Stimulated activated CD4-positive, alpha-beta T cell treated with anti-CD3 and anti-CD28 coated beads, TNF-alpha, amount 100 ng/mL, for 1 hour (primary cell): Measurements from ENCODE around the gene OGDH.

ENCODE experiments used
- DNase-seq, 3 donors: peaks; one replicate each; pipeline ENCODE4 v3.0.0-alpha.2; 2020; ENCODE audit warnings: low read depth in 3 of 3, low spot score in 1 of 3

Gene OGDH

DNA sequence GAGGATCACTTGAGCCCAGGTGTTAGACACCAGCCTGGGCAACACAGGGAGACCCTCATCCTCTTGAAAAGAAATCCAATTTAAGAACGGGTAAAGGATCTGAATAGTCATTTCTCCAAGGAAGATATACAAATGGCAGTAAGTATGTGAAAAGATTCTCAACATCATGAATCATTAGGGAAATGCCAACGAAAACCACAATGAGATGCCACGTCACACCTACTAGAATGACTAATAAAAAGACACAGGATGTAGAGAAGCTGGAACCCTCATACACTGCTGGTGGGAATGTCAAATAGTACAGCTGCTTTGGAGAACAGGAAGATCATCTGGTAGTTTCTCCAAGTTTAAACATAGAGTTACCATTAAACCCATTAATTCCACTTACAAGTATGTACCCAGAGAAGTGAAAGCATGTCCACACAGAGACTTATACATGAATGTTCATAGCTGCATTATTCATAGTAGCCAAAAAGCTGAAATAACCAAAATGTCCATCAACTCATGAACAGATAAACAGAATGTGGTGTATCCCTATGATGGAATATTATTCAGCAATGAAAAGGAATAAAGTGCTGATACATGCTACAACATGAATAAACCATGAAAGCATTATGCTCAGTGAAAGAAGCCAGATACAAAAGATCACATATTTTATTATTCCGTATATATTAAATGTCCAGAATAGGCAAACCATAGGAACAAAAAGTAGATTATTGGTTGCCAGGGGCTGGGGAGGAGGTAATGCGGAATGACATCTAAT lies 129.2 kb downstream of the OGDH start:
- no peak for DNase-seq

DNA sequence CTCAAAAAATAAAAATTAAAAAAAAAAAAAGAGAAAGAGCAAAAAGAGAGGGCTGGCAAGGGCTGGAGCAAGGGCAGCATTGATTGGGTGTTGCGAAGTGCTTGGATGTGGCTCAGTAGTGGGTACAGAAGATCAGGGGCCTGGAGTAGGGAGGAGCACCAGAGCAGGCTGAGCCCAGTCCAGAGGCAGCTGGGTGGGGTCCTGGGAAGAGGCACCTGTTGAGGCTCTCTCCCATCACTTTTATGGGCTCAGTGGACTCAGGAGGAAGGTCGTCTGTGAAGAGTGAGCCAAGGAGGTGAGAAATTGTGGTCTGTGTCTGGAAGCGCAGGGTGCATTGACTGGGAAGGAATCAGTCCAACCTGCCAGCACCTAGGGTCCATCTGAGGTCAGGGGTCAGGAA lies 130.5 kb downstream of the OGDH start:
- no peak for DNase-seq

DNA sequence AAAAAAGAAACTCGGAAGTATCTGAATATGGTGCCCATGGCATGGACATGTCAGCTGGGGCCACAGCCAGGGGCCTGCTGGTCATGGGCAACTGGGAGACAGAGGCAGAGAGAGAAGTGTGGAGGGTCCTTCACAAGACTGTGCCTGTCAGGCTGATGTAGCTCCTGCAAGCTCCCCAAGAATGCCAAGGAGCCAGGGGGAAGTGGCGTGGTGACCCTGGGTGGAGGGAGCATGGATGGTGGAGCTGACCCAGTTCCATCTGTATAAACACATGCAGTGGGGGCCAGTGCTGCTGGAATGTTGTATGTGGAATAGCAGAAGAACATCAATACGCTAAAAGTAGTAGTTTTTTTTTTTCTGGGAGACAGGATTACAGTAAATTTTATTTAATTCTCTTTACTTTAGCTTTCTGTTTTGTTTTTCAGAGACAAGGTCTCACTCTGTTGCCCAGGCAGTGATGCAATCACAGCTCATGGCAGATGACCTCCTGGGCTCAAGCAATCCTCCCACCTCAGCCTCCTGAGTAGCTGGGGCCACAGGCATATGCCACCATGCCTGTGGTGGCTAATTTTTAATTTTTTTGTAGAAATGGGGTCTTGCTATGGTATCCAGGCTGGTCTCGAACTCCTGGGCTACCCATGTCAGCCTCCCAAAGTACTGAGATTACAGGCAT lies 131.8 kb downstream of the OGDH start:
- no peak for DNase-seq

DNA sequence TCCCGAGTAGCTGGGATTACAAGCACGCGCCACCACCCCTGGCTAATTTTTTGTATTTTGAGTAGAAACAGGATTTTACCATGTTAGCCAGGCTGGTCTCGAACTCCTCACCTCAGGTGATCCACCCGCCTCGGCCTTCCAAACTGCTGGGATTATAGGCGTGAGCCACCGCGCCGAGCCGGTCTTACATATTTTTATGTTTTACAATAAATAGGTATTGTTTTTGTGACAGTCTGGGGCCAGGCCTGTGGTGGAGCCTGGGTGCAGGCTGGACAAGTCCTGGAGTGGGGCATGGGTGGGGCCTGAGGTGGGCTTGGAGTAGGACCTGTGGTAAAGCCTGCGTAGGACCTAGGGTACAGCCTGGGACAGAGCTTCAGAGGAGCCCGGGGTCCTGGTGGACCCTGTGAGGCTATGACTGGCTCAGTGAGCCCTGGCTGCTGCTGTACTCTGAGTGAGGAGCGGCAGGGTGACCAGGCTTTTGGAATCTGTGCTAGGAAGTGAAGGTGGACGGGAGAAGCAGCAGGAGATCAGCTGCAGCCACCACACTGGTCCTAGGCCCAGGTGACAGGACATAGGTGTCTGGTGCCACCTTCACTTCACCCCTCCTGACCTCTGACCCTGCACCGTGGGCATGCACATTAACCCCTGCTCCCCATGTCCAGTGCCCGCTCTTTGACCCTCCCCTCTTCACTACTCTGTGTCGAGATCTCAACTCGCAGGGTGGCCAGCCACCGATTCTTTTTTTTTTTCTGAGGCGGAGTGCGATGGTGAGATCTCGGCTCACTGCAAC lies 132.6 kb downstream of the OGDH start:
- no peak for DNase-seq

DNA sequence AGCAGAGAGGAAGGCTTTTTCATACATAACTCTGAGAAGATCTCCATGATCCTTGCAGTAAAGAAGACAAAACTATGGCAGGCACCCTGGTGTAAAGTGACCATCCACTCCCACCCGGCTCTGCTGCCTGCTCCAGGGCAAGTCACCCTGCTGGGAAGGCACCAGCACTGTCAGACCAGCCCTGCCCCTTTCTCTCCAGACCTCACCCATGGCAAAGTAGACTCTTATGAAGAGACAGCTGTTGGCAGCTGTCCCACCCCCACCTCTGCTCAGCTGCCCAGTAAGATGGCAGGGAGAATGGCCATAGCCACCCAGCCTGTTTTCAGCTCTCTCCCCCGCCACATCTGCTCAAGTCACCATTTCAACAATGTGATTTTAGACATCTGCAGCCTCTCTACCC lies 133.6 kb downstream of the OGDH start:
- no peak for DNase-seq

GRCh38 chr7:44743750-44744149 lies 137.3 kb downstream of the OGDH start:
- no peak for DNase-seq

DNA sequence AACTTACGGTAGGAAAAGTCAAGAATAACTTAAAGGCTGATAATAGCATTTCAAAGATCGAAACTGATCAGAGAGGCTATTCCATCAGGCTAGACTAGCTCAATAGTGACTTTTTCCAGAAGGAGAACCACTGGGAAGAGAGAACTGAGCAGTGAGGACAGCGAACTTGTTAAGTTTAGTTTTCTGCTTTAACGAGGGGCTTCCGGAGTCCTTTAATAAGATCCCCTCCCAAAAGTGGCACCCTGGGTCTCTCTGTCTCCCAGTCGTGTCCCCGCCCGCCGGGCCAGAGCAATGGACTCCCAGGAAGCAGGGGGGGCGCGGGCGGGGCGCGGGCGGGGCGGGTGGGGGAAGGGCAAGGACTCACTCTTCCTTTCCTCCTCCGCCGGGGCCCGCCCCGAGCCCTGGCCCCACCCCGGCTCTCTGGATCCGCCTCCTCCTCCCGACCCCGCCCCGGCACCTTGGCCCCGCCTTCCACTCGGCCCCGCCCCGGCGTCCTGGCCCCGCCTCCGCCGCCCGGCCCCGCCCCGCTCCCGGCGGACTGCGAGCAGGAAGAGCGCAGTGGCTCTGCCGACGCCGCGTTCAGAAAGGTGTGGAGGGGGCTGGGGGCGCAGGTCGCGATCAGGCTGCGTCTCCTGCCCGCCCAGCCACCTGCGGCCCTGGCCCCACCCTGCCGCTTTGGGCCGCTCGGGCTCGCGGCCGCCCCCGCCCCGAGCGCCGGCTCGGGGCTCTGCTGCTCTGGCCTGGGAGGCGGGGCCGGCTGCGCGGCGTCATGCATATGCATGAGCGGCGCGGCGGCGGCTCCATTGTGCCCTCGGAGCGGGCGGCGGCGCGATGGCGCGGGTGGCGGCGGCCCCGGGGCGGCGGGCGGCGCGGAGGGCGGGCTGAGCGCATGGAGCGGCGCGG lies 141.9 kb downstream of the OGDH start, which contains the start of gene ZMIZ2:
TSS of gene ZMIZ2 (plus strand) at position 803 of the 903 bp plus-strand sequence. CDS start 7,403 bp downstream, outside the sequence.
- DNase-seq, result peak; percentile 87 to 94 (median 92)

- DNase-seq, result no peak
Measured at GRCh38 chr7:44748948-44749731, 142.7 kb downstream of the OGDH start.

DNA sequence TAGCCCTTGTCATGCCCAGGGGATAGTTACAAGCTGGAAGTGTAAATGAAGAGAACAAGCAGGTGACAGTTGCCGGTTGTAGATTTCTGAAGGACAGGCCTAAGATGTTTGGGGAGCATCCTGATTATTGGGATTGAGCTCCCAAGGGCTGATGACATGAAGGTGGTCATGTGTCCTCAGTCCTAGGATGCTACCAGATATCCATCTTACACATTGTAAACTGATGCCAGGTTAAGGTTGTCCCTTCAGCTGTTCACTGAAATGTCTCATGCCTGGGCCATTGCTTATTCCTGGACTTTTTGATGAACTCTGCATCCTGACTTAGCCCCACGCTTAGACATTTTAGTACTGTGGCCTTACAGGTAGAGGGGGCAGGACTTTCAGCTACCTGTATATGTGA lies 143.6 kb downstream of the OGDH start:
- DNase-seq, result no peak

- no peak for DNase-seq
Measured at GRCh38 chr7:44750424-44750823, 144.0 kb downstream of the OGDH start.

DNA sequence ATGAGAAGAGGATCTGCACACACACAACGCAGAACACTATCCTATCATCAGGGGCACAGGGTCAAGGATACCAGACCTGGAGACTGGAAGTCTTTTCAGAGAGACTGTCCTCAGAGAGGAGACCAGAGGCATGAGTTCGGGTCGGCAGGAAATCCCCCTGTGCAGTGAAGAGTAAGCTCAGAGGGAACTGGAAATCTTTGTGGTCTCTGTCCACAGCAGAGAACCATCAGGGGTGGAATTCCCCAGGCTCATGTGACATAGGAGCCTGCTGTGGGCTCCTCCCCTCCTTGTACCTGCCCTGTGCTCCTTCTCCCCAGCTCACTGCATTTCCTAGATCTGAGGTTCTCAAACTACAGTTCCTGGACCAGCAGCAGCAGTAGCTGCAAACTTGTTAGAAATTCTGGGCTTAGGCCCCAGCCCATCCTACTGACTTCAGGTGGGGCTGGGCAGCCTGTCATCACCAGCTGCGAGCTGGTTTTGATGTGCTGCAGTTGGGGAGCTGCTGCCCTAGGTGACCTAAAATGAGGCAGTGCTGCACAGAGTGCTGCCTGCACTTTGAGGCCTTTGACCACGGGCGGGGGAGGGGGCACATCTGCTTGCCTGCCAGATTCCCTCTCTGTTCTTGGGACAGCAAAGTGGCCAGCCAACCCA lies 144.6 kb downstream of the OGDH start:
- DNase-seq, result peak in 2 of 3 donors; percentile 25 to 27

DNA sequence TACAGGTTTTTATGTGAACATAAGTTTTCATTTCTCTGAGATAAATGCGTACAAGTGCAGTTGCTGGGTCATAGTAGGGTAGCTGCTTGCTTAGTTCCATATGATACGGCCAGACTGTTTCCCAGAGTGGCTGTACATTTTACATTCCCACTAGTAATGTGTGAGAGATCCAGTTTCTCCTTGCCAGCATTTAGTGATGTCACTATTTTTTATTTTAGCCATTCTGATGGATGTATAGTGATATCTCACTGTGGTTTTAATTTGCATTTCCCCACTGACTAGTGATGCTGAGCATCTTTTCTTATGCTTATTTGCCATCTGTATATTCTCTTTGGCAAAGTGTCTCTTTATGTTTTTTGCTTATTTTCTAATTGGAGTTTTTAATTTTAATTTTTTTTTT lies 146.4 kb downstream of the OGDH start:
- DNase-seq, result no peak

GRCh38 chr7:44754802-44755697 lies 148.6 kb downstream of the OGDH start:
- no peak for DNase-seq

GRCh38 chr7:44755698-44756627 lies 149.5 kb downstream of the OGDH start:
- DNase-seq, result no peak

DNA sequence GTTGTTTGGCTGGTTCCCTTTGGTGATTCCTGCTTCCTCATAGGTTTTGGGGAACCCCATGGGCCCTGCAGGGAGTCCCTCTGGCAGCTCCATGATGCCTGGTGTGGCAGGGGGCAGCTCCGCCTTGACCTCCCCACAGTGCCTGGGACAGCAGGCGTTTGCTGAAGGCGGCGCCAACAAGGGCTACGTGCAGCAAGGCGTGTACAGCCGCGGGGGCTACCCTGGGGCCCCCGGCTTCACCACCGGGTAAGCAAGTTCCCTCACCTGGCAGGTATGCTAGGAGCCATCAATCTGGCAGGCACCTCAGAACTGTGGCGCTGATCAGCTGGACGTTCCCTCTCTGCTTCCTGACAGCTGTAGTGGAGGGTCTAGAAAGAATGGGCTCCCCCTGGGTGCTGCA lies 150.5 kb downstream of the OGDH start:
- DNase-seq, result no peak

- DNase-seq, result no peak
Measured at GRCh38 chr7:44757311-44757710, 150.9 kb downstream of the OGDH start.

DNA sequence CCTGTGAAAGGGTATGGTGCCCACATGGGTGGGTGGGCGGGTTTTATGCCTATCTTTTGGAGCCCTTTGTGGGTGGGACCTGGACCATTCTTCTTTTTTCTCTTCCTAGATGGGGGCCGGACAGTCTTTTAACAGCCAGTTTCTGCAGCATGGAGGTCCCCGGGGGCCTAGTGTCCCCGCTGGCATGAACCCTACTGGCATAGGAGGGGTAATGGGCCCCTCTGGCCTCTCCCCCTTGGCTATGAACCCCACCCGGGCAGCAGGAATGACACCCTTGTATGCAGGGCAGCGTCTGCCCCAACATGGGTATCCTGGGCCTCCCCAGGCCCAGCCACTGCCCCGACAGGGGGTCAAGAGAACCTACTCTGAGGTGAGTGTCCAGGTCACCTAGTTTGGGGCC lies 151.3 kb downstream of the OGDH start:
- no peak for DNase-seq
